ENCODE results near the gene MTG1.
"Not testable (repeated sequence)": the region's sequence is repeated elsewhere in the genome, so short reads cannot be mapped to it uniquely, and the experiment has no call there.

Gene MTG1

DNA sequence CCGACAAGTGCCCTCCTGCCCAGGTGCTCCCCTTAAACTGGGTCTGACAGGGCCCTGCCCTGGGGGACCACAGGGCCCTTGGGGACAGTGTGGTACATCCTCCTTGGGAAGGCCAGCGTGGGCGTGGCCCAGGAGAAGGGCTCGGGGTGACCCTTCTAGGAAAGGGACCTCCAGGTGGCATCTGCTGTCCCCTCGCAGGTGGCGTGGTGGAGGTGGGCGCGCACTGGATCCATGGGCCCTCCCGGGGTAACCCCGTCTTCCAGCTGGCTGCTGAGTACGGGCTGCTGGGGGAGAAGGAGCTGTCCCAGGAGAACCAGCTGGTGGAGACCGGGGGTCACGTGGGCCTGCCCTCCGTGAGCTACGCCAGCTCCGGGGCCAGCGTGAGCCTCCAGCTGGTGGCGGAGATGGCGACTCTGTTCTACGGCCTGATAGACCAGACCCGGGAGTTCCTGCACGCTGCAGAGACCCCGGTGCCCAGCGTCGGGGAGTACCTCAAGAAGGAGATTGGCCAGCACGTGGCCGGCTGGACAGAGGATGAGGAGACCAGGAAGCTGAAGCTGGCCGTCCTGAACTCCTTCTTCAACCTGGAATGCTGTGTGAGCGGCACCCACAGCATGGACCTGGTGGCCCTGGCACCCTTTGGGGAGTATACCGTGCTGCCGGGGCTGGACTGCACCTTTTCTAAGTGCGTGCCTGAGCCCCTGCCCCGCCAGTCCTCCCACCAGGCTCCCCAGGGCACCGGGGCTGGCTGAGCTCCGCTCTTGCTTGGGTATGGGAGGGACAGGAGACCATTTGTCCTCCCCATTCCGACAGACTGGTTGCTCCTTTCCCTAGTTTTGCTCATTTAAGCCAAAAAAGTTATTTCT is 13.9 kb upstream of the MTG1 start:
- Mint-ChIP-seq H3K27me3 (ENCODE audit: low read depth) (no peaks in the 10 kb centered on the region), H3K9me3 (no peaks in the 10 kb centered on the region), H3K27ac (no peak overlapping the region), H3K4me1 (ENCODE audit: low read depth) (peaks cover 2% of the 10 kb centered on the region), H3K4me3 (peak overlapping the region; percentile 73), H3K36me3 (ENCODE audit: low read depth) (no peaks in the 10 kb centered on the region)

GRCh38 chr10:133381036-133381435 is 12.9 kb upstream of the MTG1 start:
- H3K27ac Mint-ChIP-seq: no peak overlapping the region
- no peaks in the 10 kb centered on the region for H3K9me3 Mint-ChIP-seq
- H3K36me3 Mint-ChIP-seq (ENCODE audit: low read depth): no peaks in the 10 kb centered on the region
- H3K4me1 Mint-ChIP-seq (ENCODE audit: low read depth): peaks cover 2% of the 10 kb centered on the region
- H3K4me3 Mint-ChIP-seq: peak overlapping the region; percentile 62
- H3K27me3 Mint-ChIP-seq (ENCODE audit: low read depth): no peaks in the 10 kb centered on the region

GRCh38 chr10:133383551-133383950 is 10.4 kb upstream of the MTG1 start:
- Mint-ChIP-seq H3K4me1 (ENCODE audit: low read depth) (peaks cover 7% of the 10 kb centered on the region), H3K9me3 (no peaks in the 10 kb centered on the region), H3K36me3 (ENCODE audit: low read depth) (peaks cover 4% of the 10 kb centered on the region), H3K4me3 (no peak overlapping the region), H3K27ac (no peak overlapping the region), H3K27me3 (ENCODE audit: low read depth) (no peaks in the 10 kb centered on the region)

GRCh38 chr10:133384071-133384470 is 9.9 kb upstream of the MTG1 start:
- Mint-ChIP-seq H3K27ac (no peak overlapping the region), H3K4me1 (ENCODE audit: low read depth) (peaks cover 12% of the 10 kb centered on the region), H3K4me3 (no peak overlapping the region), H3K27me3 (ENCODE audit: low read depth) (no peaks in the 10 kb centered on the region), H3K9me3 (no peaks in the 10 kb centered on the region), H3K36me3 (ENCODE audit: low read depth) (peaks cover 4% of the 10 kb centered on the region)

DNA sequence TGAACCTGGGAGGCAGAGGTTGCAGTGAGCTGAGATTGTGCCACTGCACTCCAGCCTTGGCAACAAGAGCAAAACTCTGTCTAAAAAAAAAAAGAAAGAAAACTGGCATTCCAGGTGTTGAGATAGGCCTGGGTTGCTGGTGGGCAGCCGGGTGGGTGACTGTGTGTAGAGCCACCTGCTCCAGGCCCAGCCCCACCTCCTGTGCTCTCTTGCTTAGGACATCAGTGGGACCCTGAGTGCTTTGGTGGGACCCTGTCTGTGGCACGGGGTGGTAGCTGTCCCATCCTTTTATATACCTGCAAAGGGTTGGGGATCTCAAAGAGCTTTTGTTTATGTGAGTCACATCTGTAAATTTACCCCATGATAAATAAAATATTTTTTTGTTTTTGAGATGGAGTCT is 8.7 kb upstream of the MTG1 start:
- peaks cover 17% of the 10 kb centered on the region for H3K4me1 Mint-ChIP-seq (ENCODE audit: low read depth)
- H3K27ac Mint-ChIP-seq: no peak overlapping the region
- no peak overlapping the region for H3K4me3 Mint-ChIP-seq
- peaks cover 4% of the 10 kb centered on the region for H3K36me3 Mint-ChIP-seq (ENCODE audit: low read depth)
- no peaks in the 10 kb centered on the region for H3K27me3 Mint-ChIP-seq (ENCODE audit: low read depth)
- no peaks in the 10 kb centered on the region for H3K9me3 Mint-ChIP-seq

GRCh38 chr10:133386951-133387350 is 7.0 kb upstream of the MTG1 start:
- H3K9me3 Mint-ChIP-seq; H3K36me3 Mint-ChIP-seq (ENCODE audit: low read depth); H3K4me3 Mint-ChIP-seq; H3K27ac Mint-ChIP-seq; H3K27me3 Mint-ChIP-seq (ENCODE audit: low read depth): not testable (repeated sequence)
- peaks cover 29% of the 10 kb centered on the region for H3K4me1 Mint-ChIP-seq (ENCODE audit: low read depth)

DNA sequence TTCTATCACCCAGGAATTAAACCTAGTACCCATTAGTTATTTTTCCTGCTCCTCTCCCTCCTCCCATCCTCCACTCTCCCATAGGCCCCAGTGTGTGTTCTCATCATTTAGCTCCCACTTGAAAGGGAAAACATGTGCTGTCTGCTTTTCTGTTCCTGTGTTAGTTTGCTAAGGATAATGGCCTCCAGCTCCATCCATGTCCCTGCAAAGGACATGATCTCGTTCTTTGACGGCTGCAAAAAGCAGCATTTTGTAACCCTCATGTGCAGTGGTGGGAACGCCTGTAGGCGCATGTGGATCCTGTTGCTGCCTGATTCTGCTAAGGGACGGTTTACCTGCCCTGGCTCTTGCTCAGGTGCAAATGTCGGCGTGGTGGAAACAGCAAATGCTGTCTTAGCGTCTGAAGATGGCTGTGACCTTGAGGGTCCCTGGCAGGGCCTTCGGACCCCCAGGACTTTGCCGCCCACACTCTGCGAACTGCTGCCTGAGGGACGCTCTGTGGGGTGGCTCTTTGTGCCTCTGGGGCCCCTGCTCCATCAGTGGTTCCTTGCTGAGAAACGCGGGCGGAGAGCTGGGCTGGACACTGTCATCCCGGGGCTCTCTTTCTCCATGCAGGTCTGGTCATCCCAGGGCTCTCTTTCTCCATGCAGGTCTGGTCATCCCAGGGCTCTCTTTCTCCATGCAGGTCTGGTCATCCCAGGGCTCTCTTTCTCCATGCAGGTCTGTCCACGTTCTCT is 5.6 kb upstream of the MTG1 start:
- peaks cover 4% of the 10 kb centered on the region for H3K36me3 Mint-ChIP-seq (ENCODE audit: low read depth)
- H3K9me3 Mint-ChIP-seq: no peaks in the 10 kb centered on the region
- peak overlapping the region; percentile 86 for H3K27ac Mint-ChIP-seq
- no peaks in the 10 kb centered on the region for H3K27me3 Mint-ChIP-seq (ENCODE audit: low read depth)
- peak overlapping the region; percentile 61 for H3K4me3 Mint-ChIP-seq
- peaks cover 29% of the 10 kb centered on the region for H3K4me1 Mint-ChIP-seq (ENCODE audit: low read depth)

DNA sequence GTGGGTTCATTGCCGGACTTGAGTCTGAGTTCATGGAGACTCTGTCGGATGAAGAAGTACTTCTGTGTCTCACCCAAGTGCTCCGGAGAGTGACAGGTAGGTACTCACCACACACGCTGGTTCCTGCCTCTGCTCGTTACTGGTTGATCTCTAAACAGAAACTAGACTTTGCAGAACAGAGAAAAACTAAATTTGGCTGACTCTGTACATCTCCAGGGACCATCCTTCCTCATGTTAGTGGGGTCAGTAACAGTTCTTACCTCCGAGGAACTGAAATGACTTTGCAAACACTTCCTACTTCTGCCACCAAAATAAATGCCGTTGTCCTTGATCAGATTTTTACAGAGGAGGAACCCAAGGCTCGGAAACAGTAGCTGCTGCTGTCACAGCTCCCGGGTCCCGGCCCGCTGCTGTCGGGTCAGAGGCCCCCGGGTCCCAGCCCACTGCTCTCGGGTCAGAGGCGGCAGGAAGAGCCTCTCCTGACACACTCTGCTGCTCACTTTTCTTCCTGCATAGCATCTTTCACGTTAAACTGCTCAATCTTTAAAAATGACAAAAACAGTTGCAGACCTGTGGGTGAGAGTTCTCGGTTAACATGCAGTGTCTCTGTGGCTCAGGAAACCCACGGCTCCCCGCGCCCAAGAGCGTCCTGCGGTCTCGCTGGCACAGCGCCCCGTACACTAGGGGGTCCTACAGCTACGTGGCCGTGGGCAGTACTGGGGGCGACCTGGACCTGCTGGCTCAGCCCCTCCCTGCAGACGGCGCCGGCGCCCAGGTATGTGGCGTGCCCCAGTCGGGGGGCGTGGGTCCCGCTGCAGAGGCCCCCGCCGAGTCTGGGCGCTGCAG is 4.8 kb upstream of the MTG1 start:
- Mint-ChIP-seq H3K27ac (peak overlapping the region; percentile 86), H3K4me1 (ENCODE audit: low read depth) (peaks cover 29% of the 10 kb centered on the region), H3K4me3 (peak overlapping the region; percentile 61), H3K9me3 (no peaks in the 10 kb centered on the region), H3K27me3 (ENCODE audit: low read depth) (no peaks in the 10 kb centered on the region), H3K36me3 (ENCODE audit: low read depth) (peaks cover 4% of the 10 kb centered on the region)

DNA sequence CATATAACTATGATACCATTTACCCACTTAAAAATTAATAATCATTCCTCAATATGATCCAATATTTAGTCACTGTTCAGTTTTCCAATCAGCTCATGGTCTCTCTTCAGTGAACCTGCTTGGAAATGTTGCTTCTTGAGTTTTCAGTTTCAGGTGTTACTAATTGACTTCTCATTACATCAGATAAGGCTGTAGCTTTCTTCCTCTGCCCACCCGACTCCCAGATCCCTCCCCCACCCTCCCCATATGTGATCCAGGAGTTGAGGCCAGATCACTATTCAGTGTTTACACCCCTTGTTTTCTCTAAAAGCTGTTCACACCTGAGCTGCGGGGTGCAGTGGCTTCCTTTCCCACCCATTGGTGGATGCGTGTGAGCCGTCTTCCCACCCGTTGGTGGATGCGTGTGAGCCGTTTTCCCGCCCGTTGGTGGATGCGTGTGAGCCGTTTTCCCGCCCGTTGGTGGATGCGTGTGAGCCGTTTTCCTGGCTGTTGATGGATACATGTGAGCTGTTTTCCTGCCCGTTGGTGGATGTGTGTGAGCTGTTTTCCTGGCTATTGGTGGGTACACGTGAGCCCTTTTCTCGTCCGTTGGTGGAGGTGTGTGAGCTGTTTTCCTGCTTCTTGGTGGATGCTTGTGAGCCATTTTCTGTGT is 3.2 kb upstream of the MTG1 start:
- H3K9me3 Mint-ChIP-seq: no peaks in the 10 kb centered on the region
- H3K27ac Mint-ChIP-seq: peak overlapping the region; percentile 95
- peaks cover 11% of the 10 kb centered on the region for H3K36me3 Mint-ChIP-seq (ENCODE audit: low read depth)
- no peaks in the 10 kb centered on the region for H3K27me3 Mint-ChIP-seq (ENCODE audit: low read depth)
- H3K4me1 Mint-ChIP-seq (ENCODE audit: low read depth): peaks cover 38% of the 10 kb centered on the region
- peak overlapping the region; percentile 74 for H3K4me3 Mint-ChIP-seq

- Mint-ChIP-seq H3K9me3 (no peaks in the 10 kb centered on the region), H3K4me1 (ENCODE audit: low read depth) (peaks cover 39% of the 10 kb centered on the region), H3K27me3 (ENCODE audit: low read depth) (no peaks in the 10 kb centered on the region), H3K36me3 (ENCODE audit: low read depth) (peaks cover 10% of the 10 kb centered on the region), H3K4me3 (peak overlapping the region; percentile 55), H3K27ac (peak overlapping the region; percentile 95)
Measured at GRCh38 chr10:133391249-133391635, 2.7 kb upstream of the MTG1 start.

DNA sequence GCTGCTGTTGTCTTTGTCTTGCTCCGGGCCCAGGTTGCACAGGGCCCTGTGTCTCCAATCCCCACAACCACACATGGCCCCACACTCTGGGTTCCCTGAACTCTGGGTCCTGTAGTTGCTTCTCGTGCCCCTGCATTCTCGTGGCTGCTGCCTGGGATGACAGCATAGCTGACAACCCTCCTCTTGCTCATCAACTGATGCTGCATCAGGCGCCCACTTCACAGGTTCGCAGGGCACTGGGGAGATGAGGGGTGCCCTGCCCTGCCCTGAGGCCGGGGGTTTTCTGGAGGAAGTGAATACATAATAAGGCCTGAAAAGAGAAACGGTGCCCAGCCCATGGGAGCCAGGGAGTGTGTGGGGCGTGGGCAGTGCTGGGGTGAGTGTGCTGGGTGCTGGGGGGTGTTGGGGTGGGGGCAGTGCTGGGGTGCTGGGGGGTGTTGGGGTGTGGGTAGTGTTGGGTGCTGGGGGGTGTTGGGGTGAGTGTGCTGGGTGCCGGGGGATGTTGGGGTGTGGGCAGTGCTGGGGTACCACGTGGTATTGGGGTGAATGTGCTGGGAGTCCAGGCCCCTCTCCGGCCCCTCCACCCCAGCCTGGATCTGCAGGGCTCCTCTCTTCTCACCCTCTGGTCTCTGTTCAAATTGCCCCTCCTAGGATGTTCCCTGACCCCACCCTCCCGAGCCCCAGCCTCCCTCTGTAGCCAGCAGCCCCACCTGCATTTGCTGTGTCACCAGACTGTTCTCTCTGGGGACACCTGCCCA is 2.0 kb upstream of the MTG1 start:
- Mint-ChIP-seq H3K27ac (peak overlapping the region; percentile 95), H3K27me3 (ENCODE audit: low read depth) (no peaks in the 10 kb centered on the region), H3K36me3 (ENCODE audit: low read depth) (peaks cover 11% of the 10 kb centered on the region), H3K4me3 (peak overlapping the region; percentile 25), H3K9me3 (no peaks in the 10 kb centered on the region), H3K4me1 (ENCODE audit: low read depth) (peaks cover 40% of the 10 kb centered on the region)

DNA sequence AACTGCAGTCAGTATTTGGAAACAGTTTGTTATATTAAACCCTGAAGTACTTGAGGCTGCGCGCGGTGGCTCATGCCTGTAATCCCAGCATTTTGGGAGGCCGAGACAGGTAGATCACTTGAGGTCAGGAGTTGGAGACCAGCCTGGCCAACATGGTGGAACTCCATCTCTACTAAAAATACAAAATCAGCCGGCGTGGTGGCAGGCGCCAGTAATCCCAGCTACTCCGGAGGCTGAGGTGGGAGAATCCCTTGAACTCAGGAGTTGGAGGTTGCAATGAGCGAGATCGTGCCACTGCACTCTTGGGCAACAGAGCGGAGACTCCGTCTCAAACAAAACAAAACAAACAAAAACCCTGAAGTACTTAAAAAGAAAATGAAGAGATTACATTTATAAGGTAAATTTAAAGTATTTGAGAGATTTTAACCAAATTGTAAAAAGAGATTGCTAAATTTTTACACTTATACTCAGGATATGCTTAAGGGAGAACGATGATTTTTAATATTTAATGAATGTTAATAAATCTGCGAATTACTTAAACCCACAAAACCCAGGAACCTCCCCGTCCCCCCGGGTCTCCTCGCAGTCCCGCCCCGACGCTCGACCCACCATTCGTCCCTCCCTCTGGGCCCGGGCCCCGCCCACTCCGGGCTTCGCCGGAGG is 425 bp upstream of the MTG1 start:
- Mint-ChIP-seq H3K4me3 (peak overlapping the region; percentile 98), H3K27ac (peak overlapping the region; percentile 76), H3K36me3 (ENCODE audit: low read depth) (peaks cover 20% of the 10 kb centered on the region), H3K9me3 (no peaks in the 10 kb centered on the region), H3K4me1 (ENCODE audit: low read depth) (peaks cover 38% of the 10 kb centered on the region), H3K27me3 (ENCODE audit: low read depth) (no peaks in the 10 kb centered on the region)

DNA sequence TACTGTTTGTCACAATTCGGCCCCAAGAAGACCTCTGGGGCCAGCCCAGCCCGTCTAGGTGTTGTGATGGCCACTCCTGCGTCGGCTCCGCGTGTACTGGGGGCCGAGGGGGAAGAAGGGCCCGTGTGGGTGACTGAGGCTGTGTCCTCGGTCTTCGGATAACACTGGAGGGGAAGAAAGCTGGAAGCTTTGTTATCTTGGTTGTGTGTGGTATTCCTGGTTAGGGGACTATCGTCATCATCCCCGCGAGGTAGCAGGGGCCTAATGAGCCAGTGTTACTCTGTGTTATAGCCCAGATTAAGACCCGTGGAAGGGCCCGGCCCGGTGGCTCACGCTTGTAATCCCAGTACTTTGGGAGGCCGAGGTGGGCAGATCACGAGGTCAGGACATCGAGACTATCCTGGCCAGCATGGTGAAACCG is 854 bp downstream of the MTG1 start:
- H3K36me3 Mint-ChIP-seq (ENCODE audit: low read depth): peaks cover 25% of the 10 kb centered on the region
- H3K9me3 Mint-ChIP-seq: no peaks in the 10 kb centered on the region
- no peaks in the 10 kb centered on the region for H3K27me3 Mint-ChIP-seq (ENCODE audit: low read depth)
- H3K27ac Mint-ChIP-seq: peak overlapping the region; percentile 97
- H3K4me1 Mint-ChIP-seq (ENCODE audit: low read depth): peaks cover 29% of the 10 kb centered on the region
- peak overlapping the region; percentile 98 for H3K4me3 Mint-ChIP-seq
